NT2/D1 (cell line): ENCODE measurements around the gene ETV4.

Experiments used
- DNase-seq: peaks from one replicate; pipeline ENCODE4 v3.0.0-alpha.2; 2011; ENCODE audit warnings: low read depth, low spot score
- H3K27me3 ChIP-seq: 2 replicates; pipeline ENCODE4 v1.6.0; 2011; ENCODE audit warnings: mild to moderate bottlenecking; ENCODE audit not compliant: insufficient read length, insufficient read depth
- H3K36me3 ChIP-seq: 2 replicates; pipeline ENCODE4 v1.6.1; 2011; ENCODE audit warnings: mild to moderate bottlenecking, low read length, mixed read lengths; ENCODE audit not compliant: insufficient read depth, insufficient read length
- H3K4me1 ChIP-seq: 2 replicates; pipeline ENCODE4 v1.5.1; 2011; ENCODE audit not compliant: insufficient read depth, insufficient read length
- H3K4me3 ChIP-seq: 2 replicates; pipeline ENCODE4 v1.5.1; 2011; ENCODE audit warnings: low read depth; ENCODE audit not compliant: insufficient read length
- H3K9ac ChIP-seq: 2 replicates; pipeline ENCODE4 v1.6.0; 2011; ENCODE audit warnings: low read depth; ENCODE audit not compliant: insufficient read length
- H3K9me3 ChIP-seq: 2 replicates; pipeline ENCODE4 v1.5.1; 2011; ENCODE audit warnings: mild to moderate bottlenecking, low read length; ENCODE audit not compliant: insufficient read depth
- SUZ12 ChIP-seq: IDR thresholded peaks from 2 replicates; pipeline ENCODE4 v1.6.1; 2011; ENCODE audit not compliant: insufficient read length, insufficient read depth; ENCODE audit errors: extremely low read depth
- YY1 ChIP-seq: IDR thresholded peaks from 2 replicates; pipeline ENCODE4 v1.6.1; 2011; ENCODE audit not compliant: insufficient read length, insufficient read depth
- ZNF274 ChIP-seq: IDR thresholded peaks from 2 replicates; pipeline ENCODE4 v1.6.1; 2011; ENCODE audit warnings: mild to moderate bottlenecking, low read depth, low read length

Gene ETV4

DNA sequence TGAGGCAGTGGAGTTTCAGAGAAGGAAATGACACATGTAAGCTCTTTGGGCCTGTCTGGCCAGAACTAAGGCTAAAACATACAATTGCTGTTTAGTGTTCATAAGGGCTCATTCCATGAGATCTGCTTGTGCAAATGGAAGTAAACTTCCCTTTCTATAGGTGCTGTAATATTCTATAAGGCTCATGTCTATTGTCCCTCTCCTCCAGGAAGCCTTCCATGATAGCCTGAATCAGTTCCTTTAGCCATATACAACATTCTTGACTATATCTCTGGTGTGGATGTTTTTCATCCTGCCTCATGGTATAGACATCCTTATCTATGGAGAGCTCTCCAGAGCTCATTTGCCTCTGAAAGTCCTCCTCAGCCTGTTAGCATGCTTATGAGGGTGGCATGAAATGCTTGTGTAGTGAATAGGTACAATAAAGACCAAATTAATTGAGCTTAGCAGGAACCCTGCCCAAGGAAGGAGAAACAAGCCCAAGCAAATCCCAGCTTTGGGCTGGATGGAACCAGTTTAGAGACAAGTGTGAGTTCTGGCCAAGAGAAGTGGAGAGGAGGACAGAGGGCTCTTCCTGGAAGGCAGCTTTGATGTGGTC is 1.6 kb upstream of the ETV4 start:
- Histone ChIP-seq H3K9ac (no peak overlapping the region), H3K27me3 (peaks cover 15% of the 10 kb centered on the region), H3K4me1 (peaks cover 15% of the 10 kb centered on the region), H3K36me3 (peaks cover 1% of the 10 kb centered on the region), H3K4me3 (no peak overlapping the region), H3K9me3 (no peaks in the 10 kb centered on the region)
- TF ChIP-seq ZNF274 (no peak), YY1 (no peak), SUZ12 (no peak)
- no peak for DNase-seq

DNA sequence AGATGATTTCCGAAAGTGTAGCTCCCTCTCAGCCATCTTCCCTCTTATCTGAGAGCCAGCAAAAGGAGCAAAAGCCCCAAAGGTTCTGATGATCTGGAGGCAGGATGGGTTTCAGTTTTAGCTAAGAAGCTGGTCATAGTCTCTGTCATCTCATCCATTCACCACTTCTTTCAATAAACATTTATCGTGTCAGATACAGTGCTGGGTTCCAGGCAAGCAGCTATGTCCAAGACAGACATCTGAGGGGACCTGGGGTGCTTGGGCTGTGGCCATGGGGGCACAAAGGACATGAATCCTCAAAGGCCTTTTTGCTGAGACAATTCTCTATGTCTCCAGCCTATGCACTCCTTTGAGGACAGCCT is 1.0 kb upstream of the ETV4 start:
- no peak overlapping the region for H3K4me3 ChIP-seq
- no peaks in the 10 kb centered on the region for H3K9me3 ChIP-seq
- H3K36me3 ChIP-seq, result peaks cover 7% of the 10 kb centered on the region
- H3K4me1 ChIP-seq, result peaks cover 21% of the 10 kb centered on the region
- H3K9ac ChIP-seq, result peak overlapping the region; percentile 69
- TF ChIP-seq SUZ12 (no peak), ZNF274 (no peak)
- no peak for DNase-seq
- H3K27me3 ChIP-seq, result peaks cover 15% of the 10 kb centered on the region

DNA sequence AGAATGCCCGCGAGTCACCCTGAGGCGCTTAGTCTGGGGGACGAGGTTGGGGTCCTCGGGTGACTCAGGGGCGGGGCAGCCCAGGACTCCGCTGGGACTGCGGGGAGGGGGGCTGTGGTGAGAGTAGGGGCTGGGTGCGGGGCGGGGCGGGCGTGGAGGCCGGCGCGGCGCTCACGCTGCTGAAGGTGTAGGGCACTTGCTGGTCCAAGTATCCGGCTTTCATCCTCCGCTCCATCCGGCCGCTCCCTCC is 832 bp downstream of the ETV4 start:
- Histone ChIP-seq H3K36me3 (peaks cover 24% of the 10 kb centered on the region), H3K4me3 (peak overlapping the region; percentile 65), H3K9me3 (no peaks in the 10 kb centered on the region), H3K27me3 (peaks cover 15% of the 10 kb centered on the region), H3K9ac (peak overlapping the region; percentile 88), H3K4me1 (peaks cover 37% of the 10 kb centered on the region)
- DNase-seq, result no peak
- TF ChIP-seq ZNF274, result no peak
- TF ChIP-seq SUZ12, result no peak
- no peak for TF ChIP-seq YY1

DNA sequence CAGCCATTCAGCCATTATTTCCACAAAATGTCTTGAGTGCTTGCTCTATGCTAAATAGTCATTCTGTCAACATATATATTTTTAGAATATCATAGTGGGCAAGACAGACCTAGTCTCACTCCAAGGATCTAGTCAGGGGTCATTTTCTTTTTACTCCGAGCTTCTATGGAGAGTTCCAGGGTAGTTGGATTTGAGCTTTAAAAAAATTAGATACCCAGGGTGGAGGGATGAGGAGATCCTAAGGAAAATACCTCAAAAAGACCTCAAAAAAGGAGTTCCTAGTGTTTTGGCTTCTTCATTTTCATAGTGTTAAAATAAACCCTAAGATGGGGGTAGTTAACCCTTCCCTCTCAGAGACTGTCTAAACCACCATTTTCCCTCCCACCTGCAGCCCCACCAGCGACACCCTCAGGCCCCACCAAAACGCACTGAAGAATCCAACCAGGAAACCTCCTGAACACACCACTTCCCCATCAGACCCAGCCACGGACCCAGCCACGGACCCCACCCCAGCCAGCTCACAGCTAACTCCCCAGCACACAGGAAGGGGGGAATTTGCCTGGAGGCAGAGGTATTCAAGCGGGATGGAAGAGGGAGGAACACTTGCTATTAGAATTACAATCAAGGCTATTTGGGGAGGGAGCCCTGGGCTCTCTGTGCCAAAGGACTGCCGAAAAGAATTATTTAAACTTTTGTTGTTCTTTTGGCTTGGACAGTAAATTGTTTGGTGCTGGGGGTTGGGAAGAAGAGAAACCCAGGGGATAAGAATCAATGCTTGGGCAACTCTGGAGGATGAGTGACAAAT is 2.2 kb downstream of the ETV4 start:
- H3K36me3 ChIP-seq, result peaks cover 30% of the 10 kb centered on the region
- peaks cover 26% of the 10 kb centered on the region for H3K4me1 ChIP-seq
- peak; percentile 69 for DNase-seq
- peak overlapping the region; percentile 65 for H3K4me3 ChIP-seq
- peaks cover 15% of the 10 kb centered on the region for H3K27me3 ChIP-seq
- no peak for TF ChIP-seq ZNF274
- H3K9me3 ChIP-seq, result no peaks in the 10 kb centered on the region
- peak overlapping the region; percentile 88 for H3K9ac ChIP-seq

DNA sequence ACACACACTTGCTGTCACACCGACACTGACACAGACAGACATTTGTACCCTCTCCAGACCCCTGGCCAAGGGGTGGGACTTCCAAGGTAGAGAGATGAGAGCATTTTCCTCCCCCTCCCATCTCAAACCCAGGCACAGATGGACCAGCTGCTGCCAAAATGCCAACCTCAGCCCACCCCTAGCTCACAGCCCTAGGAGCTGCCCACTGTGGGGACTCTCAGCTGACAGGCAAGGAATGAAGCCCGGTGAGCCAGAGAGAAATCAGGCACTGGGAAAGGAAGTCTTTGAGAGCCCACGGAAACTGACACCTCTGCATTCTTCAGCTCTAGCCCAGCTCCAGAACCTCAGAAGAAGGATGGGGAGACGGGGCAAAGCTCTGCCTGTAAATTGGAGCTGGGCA is 2.8 kb downstream of the ETV4 start:
- peaks cover 15% of the 10 kb centered on the region for H3K27me3 ChIP-seq
- peaks cover 31% of the 10 kb centered on the region for H3K36me3 ChIP-seq
- peak overlapping the region; percentile 65 for H3K4me3 ChIP-seq
- H3K4me1 ChIP-seq, result peaks cover 24% of the 10 kb centered on the region
- no peak for DNase-seq
- peak overlapping the region; percentile 57 for H3K9ac ChIP-seq
- TF ChIP-seq YY1 (no peak), ZNF274 (no peak), SUZ12 (no peak)
- no peaks in the 10 kb centered on the region for H3K9me3 ChIP-seq

DNA sequence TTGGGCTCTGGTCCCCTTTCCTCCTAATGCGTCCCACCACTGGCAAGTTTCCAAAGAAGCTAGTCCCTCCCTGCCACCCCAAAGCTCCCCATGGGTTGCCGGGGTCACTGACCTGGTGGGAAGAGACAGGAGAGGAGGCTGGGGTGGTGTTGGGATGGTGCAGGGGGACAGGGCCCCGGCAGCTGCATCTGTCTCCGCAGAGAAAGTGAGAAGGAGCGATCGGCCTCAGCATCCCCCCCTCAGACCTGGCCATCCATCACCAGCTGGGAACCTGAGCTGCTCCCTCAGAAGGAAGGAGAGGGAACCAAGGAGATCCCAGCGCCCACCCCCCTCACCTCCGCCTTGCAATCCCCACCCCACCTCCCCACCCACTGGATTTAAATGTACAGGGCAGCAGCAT is 3.3 kb downstream of the ETV4 start:
- peaks cover 14% of the 10 kb centered on the region for H3K27me3 ChIP-seq
- H3K4me1 ChIP-seq, result peaks cover 24% of the 10 kb centered on the region
- no peak for TF ChIP-seq ZNF274
- no peak for TF ChIP-seq YY1
- TF ChIP-seq SUZ12, result no peak
- no peak overlapping the region for H3K4me3 ChIP-seq
- H3K9me3 ChIP-seq, result no peaks in the 10 kb centered on the region
- peaks cover 31% of the 10 kb centered on the region for H3K36me3 ChIP-seq
- peak overlapping the region; percentile 57 for H3K9ac ChIP-seq
- DNase-seq, result no peak

DNA sequence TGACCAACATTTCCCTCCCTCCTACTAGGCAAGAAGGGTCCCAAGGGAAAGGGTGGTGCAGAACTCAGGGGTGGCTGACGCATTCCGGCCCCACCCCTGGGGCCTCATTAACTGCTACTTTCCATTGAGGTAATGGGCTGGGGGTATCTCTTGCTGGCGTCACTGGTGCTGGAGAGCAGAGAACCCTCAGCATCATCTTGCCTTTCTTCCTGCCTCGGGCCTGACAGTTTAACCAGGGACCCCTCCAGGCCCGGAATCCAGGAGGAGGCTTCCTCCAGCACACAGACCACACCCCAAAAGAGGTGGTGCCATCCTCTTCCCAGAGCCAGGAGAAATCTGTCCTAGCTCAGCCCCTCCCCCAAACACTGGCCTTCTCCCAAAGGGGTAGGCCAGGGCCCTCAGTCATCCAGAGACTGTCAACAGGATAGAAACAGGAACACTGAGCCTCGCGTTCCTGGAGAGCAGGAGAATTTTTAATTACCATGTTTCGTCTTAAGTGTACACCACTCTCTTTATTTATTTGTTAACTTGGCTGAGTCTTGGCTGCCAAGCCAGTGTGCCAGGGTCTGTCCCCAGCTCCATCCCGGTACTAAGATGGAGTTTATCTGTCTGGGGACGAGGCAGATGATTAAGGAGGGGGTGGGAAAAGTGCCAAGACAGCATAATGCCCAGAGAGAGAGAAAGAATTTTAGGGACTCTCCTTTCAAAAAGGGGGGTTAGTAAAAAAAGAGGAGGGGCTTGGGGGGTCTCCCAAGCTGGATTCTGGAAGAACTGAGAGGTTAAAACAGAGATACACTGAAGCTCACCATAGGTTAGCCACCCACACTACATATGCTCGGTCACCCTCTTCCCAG is 5.1 kb downstream of the ETV4 start:
- Histone ChIP-seq H3K36me3 (peaks cover 31% of the 10 kb centered on the region), H3K9ac (peak overlapping the region; percentile 39), H3K9me3 (no peaks in the 10 kb centered on the region), H3K27me3 (no peaks in the 10 kb centered on the region), H3K4me3 (no peak overlapping the region), H3K4me1 (peaks cover 24% of the 10 kb centered on the region)
- no peak for TF ChIP-seq SUZ12
- no peak for TF ChIP-seq ZNF274
- TF ChIP-seq YY1, result no peak
- no peak for DNase-seq
